ENCODE results near the gene KRT73.

DNA sequence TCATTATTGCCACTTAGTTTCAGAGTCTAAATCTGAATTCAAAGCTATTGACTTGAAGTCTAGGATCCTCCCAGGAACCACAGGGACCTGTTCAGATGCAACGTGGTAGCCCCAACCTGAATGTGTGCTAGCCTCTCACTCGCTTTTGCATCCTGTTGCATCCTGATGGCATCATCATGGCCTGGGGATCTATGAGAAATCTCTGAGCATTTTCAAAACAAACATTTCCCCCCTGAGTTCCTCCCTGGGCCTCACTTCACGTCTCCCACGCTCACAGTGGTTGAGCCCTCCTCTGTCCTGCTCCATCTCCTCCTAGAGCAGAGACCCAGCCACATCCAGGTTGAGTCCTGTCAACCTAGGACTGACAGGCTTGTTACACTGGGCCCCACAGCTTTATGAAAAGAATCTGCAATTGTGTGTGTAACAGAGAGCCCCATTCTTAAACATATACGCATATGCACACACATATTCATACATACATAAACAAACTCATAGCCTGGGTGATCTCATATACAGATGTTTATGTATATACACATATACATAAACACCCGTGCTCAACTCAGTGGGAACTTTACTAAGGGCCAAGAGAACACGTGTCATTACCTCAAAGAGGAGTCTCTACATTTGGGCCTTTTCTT, 11.7 kb downstream of the KRT73 start:
- TF ChIP-seq EP300 (IDR thresholded peaks at IDR 0.05), result no peak
- TF ChIP-seq, protein P1, sequence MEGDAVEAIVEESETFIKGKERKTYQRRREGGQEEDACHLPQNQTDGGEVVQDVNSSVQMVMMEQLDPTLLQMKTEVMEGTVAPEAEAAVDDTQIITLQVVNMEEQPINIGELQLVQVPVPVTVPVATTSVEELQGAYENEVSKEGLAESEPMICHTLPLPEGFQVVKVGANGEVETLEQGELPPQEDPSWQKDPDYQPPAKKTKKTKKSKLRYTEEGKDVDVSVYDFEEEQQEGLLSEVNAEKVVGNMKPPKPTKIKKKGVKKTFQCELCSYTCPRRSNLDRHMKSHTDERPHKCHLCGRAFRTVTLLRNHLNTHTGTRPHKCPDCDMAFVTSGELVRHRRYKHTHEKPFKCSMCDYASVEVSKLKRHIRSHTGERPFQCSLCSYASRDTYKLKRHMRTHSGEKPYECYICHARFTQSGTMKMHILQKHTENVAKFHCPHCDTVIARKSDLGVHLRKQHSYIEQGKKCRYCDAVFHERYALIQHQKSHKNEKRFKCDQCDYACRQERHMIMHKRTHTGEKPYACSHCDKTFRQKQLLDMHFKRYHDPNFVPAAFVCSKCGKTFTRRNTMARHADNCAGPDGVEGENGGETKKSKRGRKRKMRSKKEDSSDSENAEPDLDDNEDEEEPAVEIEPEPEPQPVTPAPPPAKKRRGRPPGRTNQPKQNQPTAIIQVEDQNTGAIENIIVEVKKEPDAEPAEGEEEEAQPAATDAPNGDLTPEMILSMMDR (IDR thresholded peaks at IDR 0.05), result no peak
- TF ChIP-seq POLR2A (IDR thresholded peaks at IDR 0.05), result no peak
- no peak for TF ChIP-seq POLR2AphosphoS5 (IDR thresholded peaks at IDR 0.05)
